ENCODE data around the gene PLPP7. TPM values are rescaled to one million over a fixed set of nuclear protein-coding genes. Genes with fewer than 3 reads are reported as not detected.

The PLPP7 gene
- total and polyA plus RNA-seq, 4 donors = 0.18 to 0.59 (median 0.51) TPM; not detected in 1

DNA sequence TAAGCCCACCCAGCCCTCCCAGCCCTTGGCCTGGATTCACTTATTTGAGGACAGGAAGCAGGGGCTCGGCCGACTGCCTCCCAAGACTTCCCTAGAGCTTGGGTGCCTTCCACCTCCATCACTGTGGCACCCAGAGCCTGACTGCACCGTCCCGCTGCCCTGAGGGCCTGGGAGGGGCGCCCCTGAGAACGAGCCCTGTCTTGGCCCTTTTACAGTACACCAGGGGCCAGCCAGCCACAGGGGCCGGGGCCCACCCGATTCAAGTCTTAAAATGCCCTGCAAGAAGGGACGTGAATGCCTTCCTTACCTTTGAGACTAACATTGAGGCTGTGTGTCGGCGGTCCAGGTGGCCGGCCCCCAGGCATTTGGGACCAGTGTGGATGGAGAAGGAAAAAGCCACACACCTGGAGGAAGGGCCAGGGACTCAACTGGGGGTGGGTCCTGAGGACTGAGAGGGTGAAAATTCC lies 30.1 kb upstream of the PLPP7 start:
- H3K4me3 ChIP-seq (ENCODE audit: low read depth in 1 of 3, low read length in 3 of 3) = no peak overlapping the region
- no peaks in the 10 kb centered on the region for H3K9me3 ChIP-seq (ENCODE audit: control insufficient read depth in 4 of 4, low read length in 3 of 4)
- DNase-seq (ENCODE audit: low spot score) = no peak
- no peak for TF ChIP-seq HNF4G (IDR thresholded peaks at IDR 0.05)
- TF ChIP-seq, protein P1, sequence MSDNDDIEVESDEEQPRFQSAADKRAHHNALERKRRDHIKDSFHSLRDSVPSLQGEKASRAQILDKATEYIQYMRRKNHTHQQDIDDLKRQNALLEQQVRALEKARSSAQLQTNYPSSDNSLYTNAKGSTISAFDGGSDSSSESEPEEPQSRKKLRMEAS (IDR thresholded peaks at IDR 0.05) = no peak
- TF ChIP-seq SP1 (IDR thresholded peaks at IDR 0.05) = no peak
- TF ChIP-seq, protein P2, sequence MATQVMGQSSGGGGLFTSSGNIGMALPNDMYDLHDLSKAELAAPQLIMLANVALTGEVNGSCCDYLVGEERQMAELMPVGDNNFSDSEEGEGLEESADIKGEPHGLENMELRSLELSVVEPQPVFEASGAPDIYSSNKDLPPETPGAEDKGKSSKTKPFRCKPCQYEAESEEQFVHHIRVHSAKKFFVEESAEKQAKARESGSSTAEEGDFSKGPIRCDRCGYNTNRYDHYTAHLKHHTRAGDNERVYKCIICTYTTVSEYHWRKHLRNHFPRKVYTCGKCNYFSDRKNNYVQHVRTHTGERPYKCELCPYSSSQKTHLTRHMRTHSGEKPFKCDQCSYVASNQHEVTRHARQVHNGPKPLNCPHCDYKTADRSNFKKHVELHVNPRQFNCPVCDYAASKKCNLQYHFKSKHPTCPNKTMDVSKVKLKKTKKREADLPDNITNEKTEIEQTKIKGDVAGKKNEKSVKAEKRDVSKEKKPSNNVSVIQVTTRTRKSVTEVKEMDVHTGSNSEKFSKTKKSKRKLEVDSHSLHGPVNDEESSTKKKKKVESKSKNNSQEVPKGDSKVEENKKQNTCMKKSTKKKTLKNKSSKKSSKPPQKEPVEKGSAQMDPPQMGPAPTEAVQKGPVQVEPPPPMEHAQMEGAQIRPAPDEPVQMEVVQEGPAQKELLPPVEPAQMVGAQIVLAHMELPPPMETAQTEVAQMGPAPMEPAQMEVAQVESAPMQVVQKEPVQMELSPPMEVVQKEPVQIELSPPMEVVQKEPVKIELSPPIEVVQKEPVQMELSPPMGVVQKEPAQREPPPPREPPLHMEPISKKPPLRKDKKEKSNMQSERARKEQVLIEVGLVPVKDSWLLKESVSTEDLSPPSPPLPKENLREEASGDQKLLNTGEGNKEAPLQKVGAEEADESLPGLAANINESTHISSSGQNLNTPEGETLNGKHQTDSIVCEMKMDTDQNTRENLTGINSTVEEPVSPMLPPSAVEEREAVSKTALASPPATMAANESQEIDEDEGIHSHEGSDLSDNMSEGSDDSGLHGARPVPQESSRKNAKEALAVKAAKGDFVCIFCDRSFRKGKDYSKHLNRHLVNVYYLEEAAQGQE (IDR thresholded peaks at IDR 0.05) = no peak
- no peak for TF ChIP-seq HNF4A (conservative IDR thresholded peaks at IDR 0.05)
- peaks cover 0 to 7% (median 2%) of the 10 kb centered on the region in 4 donors for H3K4me1 ChIP-seq (ENCODE audit: control insufficient read depth in 4 of 4, insufficient read depth in 4 of 4, low read length in 3 of 4)
- no peak overlapping the region for H3K27ac ChIP-seq (ENCODE audit: low read depth in 1 of 2, low read length in 2 of 2)
- H3K27me3 ChIP-seq (ENCODE audit: control insufficient read depth in 4 of 4, insufficient read depth in 4 of 4, low read length in 3 of 4) = no peaks in the 10 kb centered on the region
- H3K9ac ChIP-seq (ENCODE audit: low read depth in 1 of 2, low read length in 2 of 2) = no peak overlapping the region
- peaks cover 0 to 2% (median 0%) of the 10 kb centered on the region in 4 donors for H3K36me3 ChIP-seq (ENCODE audit: control insufficient read depth in 4 of 4, insufficient read depth in 3 of 4, low read depth in 1 of 4, low read length in 3 of 4)
- WGBS = 91% methylated on average over 12 of the region's 12 CpGs

DNA sequence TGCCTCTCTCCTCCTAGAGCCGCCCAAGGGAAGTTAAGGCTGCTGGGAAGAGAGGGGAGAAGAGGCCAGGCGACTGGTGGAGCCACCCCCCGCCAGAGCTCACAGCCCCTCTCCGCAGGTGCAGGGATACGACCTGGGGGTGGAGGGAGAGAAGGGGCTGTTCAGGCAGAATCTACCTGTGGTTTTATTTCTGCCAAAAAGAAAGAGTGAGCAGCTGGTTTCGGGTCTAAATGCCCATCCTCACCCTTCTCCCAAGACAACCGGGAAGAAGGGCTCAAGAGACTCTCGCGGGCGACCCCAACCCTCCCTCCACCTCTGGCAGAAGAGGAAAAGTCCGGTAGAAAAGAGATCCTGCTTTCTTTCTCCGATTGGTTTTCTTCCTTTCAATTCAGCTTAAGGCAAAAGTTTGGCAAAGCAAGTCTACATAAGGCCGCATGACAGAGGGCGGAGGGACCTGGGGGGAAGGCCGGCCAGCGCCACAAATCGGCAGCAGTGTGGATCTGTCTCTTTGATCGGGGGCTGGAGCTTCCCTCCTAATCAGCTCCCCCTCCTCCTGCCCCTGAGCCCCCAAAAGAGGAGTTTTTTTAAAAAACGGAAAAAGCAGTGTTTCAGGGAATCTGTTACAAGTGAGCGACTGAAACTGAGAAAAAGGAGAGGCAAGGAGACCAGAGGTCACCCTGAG lies 29.5 kb upstream of the PLPP7 start:
- no peak for DNase-seq (ENCODE audit: low spot score)
- 85% methylated on average over 20 of the region's 20 CpGs for WGBS
- Histone ChIP-seq H3K9me3 (ENCODE audit: control insufficient read depth in 4 of 4, low read length in 3 of 4) (no peaks in the 10 kb centered on the region), H3K4me3 (ENCODE audit: low read depth in 1 of 3, low read length in 3 of 3) (no peak overlapping the region), H3K36me3 (ENCODE audit: control insufficient read depth in 4 of 4, insufficient read depth in 3 of 4, low read depth in 1 of 4, low read length in 3 of 4) (peaks cover 0 to 2% (median 0%) of the 10 kb centered on the region in 4 donors), H3K9ac (ENCODE audit: low read depth in 1 of 2, low read length in 2 of 2) (no peak overlapping the region), H3K27me3 (ENCODE audit: control insufficient read depth in 4 of 4, insufficient read depth in 4 of 4, low read length in 3 of 4) (no peaks in the 10 kb centered on the region), H3K27ac (ENCODE audit: low read depth in 1 of 2, low read length in 2 of 2) (no peak overlapping the region), H3K4me1 (ENCODE audit: control insufficient read depth in 4 of 4, insufficient read depth in 4 of 4, low read length in 3 of 4) (peaks cover 0 to 5% (median 2%) of the 10 kb centered on the region in 4 donors)
- no peak for TF ChIP-seq TAF1 (conservative IDR thresholded peaks at IDR 0.05)
- no peak for TF ChIP-seq HNF4A (conservative IDR thresholded peaks at IDR 0.05)
- TF ChIP-seq GABPA (IDR thresholded peaks at IDR 0.05 in 1 of 2, conservative IDR thresholded peaks at IDR 0.05 in 1 of 2) = no peak
- TF ChIP-seq HNF4G (IDR thresholded peaks at IDR 0.05) = no peak
- TF ChIP-seq, protein P3, sequence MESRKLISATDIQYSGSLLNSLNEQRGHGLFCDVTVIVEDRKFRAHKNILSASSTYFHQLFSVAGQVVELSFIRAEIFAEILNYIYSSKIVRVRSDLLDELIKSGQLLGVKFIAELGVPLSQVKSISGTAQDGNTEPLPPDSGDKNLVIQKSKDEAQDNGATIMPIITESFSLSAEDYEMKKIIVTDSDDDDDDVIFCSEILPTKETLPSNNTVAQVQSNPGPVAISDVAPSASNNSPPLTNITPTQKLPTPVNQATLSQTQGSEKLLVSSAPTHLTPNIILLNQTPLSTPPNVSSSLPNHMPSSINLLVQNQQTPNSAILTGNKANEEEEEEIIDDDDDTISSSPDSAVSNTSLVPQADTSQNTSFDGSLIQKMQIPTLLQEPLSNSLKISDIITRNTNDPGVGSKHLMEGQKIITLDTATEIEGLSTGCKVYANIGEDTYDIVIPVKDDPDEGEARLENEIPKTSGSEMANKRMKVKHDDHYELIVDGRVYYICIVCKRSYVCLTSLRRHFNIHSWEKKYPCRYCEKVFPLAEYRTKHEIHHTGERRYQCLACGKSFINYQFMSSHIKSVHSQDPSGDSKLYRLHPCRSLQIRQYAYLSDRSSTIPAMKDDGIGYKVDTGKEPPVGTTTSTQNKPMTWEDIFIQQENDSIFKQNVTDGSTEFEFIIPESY (IDR thresholded peaks at IDR 0.05) = no peak
- TF ChIP-seq, protein P4, sequence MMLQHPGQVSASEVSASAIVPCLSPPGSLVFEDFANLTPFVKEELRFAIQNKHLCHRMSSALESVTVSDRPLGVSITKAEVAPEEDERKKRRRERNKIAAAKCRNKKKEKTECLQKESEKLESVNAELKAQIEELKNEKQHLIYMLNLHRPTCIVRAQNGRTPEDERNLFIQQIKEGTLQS (IDR thresholded peaks at IDR 0.05) = no peak
- TF ChIP-seq NR2F2 (IDR thresholded peaks at IDR 0.05) = no peak
- TF ChIP-seq JUND (IDR thresholded peaks at IDR 0.05) = no peak
- no peak for TF ChIP-seq SP1 (IDR thresholded peaks at IDR 0.05)
- no peak for TF ChIP-seq FOXA1 (IDR thresholded peaks at IDR 0.05)

All from liver (tissue), 9 donors.